Measurements from ENCODE around the gene C6orf89.

C6orf89 gene

GRCh38 chr6:36954262-36954931 is 68.6 kb downstream of the C6orf89 start, which contains the start of gene PI16:
PI16 (plus strand) TSS chr6:36954738; CDS start chr6:36954761, 23 bp downstream.
- DNase-seq = no peak

- DNase-seq = no peak
Observed at GRCh38 chr6:36955136-36955535, 69.4 kb downstream of the C6orf89 start.

GRCh38 chr6:36955671-36956445 is 70.1 kb downstream of the C6orf89 start:
- DNase-seq = no peak

- no peak for DNase-seq
Observed at GRCh38 chr6:36956446-36956820, 70.7 kb downstream of the C6orf89 start.

GRCh38 chr6:36957773-36958271 is 72.1 kb downstream of the C6orf89 start:
- DNase-seq = no peak

- no peak for DNase-seq
Observed at GRCh38 chr6:36958775-36959554, 73.2 kb downstream of the C6orf89 start.

GRCh38 chr6:36959555-36960250 is 74.0 kb downstream of the C6orf89 start:
- no peak for DNase-seq

- DNase-seq = no peak
Observed at GRCh38 chr6:36961441-36962435, 76.0 kb downstream of the C6orf89 start.

- DNase-seq = peak in 1 of 2 experiments; percentile 55
Observed at GRCh38 chr6:36962874-36963273, 77.1 kb downstream of the C6orf89 start.

- no peak for DNase-seq
Observed at GRCh38 chr6:36963451-36964290, 77.9 kb downstream of the C6orf89 start.

GRCh38 chr6:36964349-36964748 is 78.6 kb downstream of the C6orf89 start:
- no peak for DNase-seq

- DNase-seq = no peak
Observed at GRCh38 chr6:36964908-36965307, 79.2 kb downstream of the C6orf89 start.

- DNase-seq = no peak
Observed at GRCh38 chr6:36967301-36967700, 81.5 kb downstream of the C6orf89 start.

- no peak for DNase-seq
Observed at GRCh38 chr6:36967757-36968156, 82.0 kb downstream of the C6orf89 start.

- no peak for DNase-seq
Observed at GRCh38 chr6:36968266-36968977, 82.7 kb downstream of the C6orf89 start.

- DNase-seq = no peak
Observed at GRCh38 chr6:36969240-36969691, 83.5 kb downstream of the C6orf89 start.

GRCh38 chr6:36969988-36970891 is 84.5 kb downstream of the C6orf89 start:
- DNase-seq = no peak

All from NCI-H526 (cell line).